Gastroesophageal sphincter (tissue), 4 donors: Measurements from ENCODE around the gene MAK. TPM values are rescaled to one million over a fixed set of nuclear protein-coding genes. Genes with fewer than 3 reads are reported as not detected.
"Not testable (repeated sequence)": the region's sequence is repeated elsewhere in the genome, so short reads cannot be mapped to it uniquely, and the experiment has no call there.

Experiments used
- ATAC-seq: fragments of 150-250 bp; one replicate; pipeline ENCODE4 v1.9.1; 2016; ENCODE audit warnings: mild to moderate bottlenecking, moderate library complexity
- H3K27ac ChIP-seq, 4 donors: fragments of 200-600 bp; sonication (generic) in 3 of 4; 1 replicate in 3 of 4; 2 replicates in 1 of 4; pipeline ENCODE4 v1.5.1; 2016 to 2019
- H3K27me3 ChIP-seq: fragments of 200-600 bp; sonication (generic); one replicate; pipeline ENCODE4 v1.5.1; 2019
- H3K36me3 ChIP-seq, 2 donors: fragments of 200-600 bp; sonication (generic); one replicate each; pipeline ENCODE4 v1.5.1; 2019; ENCODE audit warnings: control low read depth in 1 of 2
- H3K4me1 ChIP-seq, 3 donors: fragments of 200-600 bp; sonication (generic); 1 replicate in 2 of 3; 2 replicates in 1 of 3; pipeline ENCODE4 v1.5.1; 2016 to 2019; ENCODE audit warnings: control low read depth in 2 of 3
- H3K4me3 ChIP-seq, 2 donors: fragments of 200-600 bp; sonication (generic); one replicate each; pipeline ENCODE4 v1.5.1; 2019; ENCODE audit warnings: mild to moderate bottlenecking in 1 of 2, moderate library complexity in 1 of 2
- H3K9me3 ChIP-seq, 3 donors: fragments of 200-600 bp; sonication (generic); one replicate each; pipeline ENCODE4 v1.5.1; 2017 to 2019; ENCODE audit warnings: control low read depth in 2 of 3
- EP300 ChIP-seq: sonication (generic); formaldehyde crosslinking; IDR thresholded peaks from one replicate; pipeline ENCODE4 v1.6.1; 2017; ENCODE audit warnings: antibody characterized with exemption, mild to moderate bottlenecking
- POLR2A ChIP-seq, 2 donors: fragments of 450-650 bp; IDR thresholded peaks; one replicate each; pipeline ENCODE4 v1.6.1; 2017; ENCODE audit warnings: antibody characterized with exemption in 2 of 2, mild to moderate bottlenecking in 2 of 2, moderate library complexity in 1 of 2
- POLR2AphosphoS5 ChIP-seq: sonication (generic); formaldehyde crosslinking; IDR thresholded peaks from one replicate; pipeline ENCODE4 v1.6.1; 2017; ENCODE audit warnings: antibody characterized with exemption
- WGBS, 2 donors: methylation state at CpG; one replicate each; pipeline ENCODE4 v1.1.5; 2018; ENCODE audit warnings: low coverage in 1 of 2; 5-methylcytosine and 5-hydroxymethylcytosine counted together
- total RNA-seq, 4 donors: library from RNA; depleted of rRNA; stranded (reverse); fragments of >200 nt; gene quantifications; one replicate each; pipeline ENCODE4 v1.1.0, GENCODE V29; 2016
- TF ChIP-seq, protein P1 (sequence below), 4 experiments: fragments of 200-600 bp in 2 of 4; fragments of 450-650 bp in 2 of 4; sonication (generic) in 1 of 4; IDR thresholded peaks; one replicate each; pipeline ENCODE4 v1.5.1; 2017 to 2019; ENCODE audit warnings: antibody characterized with exemption in 4 of 4, mild to moderate bottlenecking in 2 of 4, moderate library complexity in 2 of 4

The MAK gene
- total RNA-seq, 4 donors from 2014 or later: 0.07 to 0.67 TPM; not detected in 2

DNA sequence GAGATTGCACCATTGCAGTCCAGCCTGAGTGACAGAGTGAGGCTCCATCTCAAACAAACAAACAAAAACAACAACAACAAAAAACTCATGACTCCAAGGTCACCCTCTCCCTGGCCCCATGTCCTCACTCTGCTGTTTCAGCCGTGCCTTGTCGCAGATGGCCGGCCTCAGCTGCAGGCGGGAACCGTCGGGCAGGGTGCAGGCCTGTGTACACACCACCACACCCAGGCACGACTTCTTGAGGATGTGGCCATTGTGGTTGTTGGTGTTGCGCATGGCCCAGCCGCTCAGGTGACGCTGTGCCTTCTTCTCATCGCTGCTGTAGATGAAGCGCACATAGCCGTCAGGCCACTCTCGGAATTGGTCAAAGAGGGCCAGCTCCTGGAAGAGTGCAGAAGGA, 38.7 kb upstream of the MAK start:
- Histone ChIP-seq H3K9me3 (no peaks in the 10 kb centered on the region), H3K4me3 (no peak overlapping the region), H3K36me3 (no peaks in the 10 kb centered on the region), H3K27ac (no peak overlapping the region), H3K4me1 (peaks cover 0 to 5% (median 0%) of the 10 kb centered on the region in 3 donors), H3K27me3 (peaks cover 25% of the 10 kb centered on the region)
- ATAC-seq: no peak
- WGBS, 2 donors: 90 to 92% methylated on average over 2 to 10 of the region's 14 CpGs
- TF ChIP-seq, protein P1, sequence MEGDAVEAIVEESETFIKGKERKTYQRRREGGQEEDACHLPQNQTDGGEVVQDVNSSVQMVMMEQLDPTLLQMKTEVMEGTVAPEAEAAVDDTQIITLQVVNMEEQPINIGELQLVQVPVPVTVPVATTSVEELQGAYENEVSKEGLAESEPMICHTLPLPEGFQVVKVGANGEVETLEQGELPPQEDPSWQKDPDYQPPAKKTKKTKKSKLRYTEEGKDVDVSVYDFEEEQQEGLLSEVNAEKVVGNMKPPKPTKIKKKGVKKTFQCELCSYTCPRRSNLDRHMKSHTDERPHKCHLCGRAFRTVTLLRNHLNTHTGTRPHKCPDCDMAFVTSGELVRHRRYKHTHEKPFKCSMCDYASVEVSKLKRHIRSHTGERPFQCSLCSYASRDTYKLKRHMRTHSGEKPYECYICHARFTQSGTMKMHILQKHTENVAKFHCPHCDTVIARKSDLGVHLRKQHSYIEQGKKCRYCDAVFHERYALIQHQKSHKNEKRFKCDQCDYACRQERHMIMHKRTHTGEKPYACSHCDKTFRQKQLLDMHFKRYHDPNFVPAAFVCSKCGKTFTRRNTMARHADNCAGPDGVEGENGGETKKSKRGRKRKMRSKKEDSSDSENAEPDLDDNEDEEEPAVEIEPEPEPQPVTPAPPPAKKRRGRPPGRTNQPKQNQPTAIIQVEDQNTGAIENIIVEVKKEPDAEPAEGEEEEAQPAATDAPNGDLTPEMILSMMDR (IDR thresholded peaks at IDR 0.05): no peak
- TF ChIP-seq EP300 (no peak), POLR2AphosphoS5 (no peak), POLR2A (IDR thresholded peaks at IDR 0.05) (no peak)

DNA sequence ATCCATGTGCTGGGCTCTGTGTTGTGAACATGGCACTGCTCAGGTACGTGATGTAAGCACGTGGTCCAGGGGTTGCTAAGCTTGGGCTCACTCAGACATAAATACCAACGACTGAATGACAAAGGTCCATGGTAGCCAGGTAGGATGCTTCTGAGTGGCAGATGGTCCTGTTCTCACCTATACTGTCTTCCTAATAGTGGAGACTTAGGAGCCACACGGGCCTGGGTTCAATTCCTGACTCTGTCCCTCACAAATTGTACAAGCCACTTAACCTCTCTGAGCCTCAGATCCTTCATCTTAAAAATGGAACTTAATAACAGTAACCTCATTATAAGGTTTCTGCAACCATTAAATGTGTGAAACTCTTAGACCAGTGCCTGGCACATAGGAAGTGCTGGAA, 36.7 kb upstream of the MAK start:
- H3K4me3 ChIP-seq: no peak overlapping the region
- ATAC-seq: no peak
- H3K9me3 ChIP-seq: no peaks in the 10 kb centered on the region
- no peak overlapping the region for H3K27ac ChIP-seq
- H3K27me3 ChIP-seq: peaks cover 5% of the 10 kb centered on the region
- H3K4me1 ChIP-seq: no peaks in the 10 kb centered on the region
- TF ChIP-seq POLR2AphosphoS5 (no peak), POLR2A (IDR thresholded peaks at IDR 0.05) (no peak), EP300 (no peak)
- TF ChIP-seq, protein P1 (IDR thresholded peaks at IDR 0.05): no peak
- 87 to 94% methylated on average over 3 to 4 of the region's 4 CpGs for WGBS, 2 donors
- no peaks in the 10 kb centered on the region for H3K36me3 ChIP-seq

DNA sequence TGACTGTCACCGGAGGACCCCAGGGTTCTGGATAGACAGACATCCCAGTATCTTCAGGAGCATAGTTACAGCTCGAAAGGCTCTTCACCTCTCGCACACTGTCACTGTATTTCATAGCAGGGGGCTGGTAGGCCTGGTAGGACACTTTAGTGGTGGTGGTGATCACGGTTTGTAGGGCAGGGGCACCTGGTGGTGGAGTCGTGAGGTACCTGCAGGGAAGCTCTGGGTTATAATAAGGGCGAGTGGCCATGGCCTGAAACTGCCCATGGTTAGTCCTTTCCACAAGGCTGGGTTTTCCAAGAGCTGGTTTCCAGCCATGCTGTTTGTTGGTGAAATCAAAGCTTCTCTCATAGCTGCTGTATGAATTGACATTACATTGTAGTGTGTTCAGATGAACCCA, 35.9 kb upstream of the MAK start:
- Histone ChIP-seq H3K4me1 (no peaks in the 10 kb centered on the region), H3K9me3 (no peaks in the 10 kb centered on the region), H3K36me3 (no peaks in the 10 kb centered on the region), H3K4me3 (no peak overlapping the region), H3K27ac (no peak overlapping the region), H3K27me3 (no peaks in the 10 kb centered on the region)
- no peak for TF ChIP-seq POLR2A (IDR thresholded peaks at IDR 0.05)
- TF ChIP-seq, protein P1 (IDR thresholded peaks at IDR 0.05): no peak
- TF ChIP-seq POLR2AphosphoS5: no peak
- TF ChIP-seq EP300: no peak
- no peak for ATAC-seq
- 83% methylated on average over 2 of the region's 6 CpGs; no CpG with 5 or more reads in 1 of the 2 donors for WGBS, 2 donors

DNA sequence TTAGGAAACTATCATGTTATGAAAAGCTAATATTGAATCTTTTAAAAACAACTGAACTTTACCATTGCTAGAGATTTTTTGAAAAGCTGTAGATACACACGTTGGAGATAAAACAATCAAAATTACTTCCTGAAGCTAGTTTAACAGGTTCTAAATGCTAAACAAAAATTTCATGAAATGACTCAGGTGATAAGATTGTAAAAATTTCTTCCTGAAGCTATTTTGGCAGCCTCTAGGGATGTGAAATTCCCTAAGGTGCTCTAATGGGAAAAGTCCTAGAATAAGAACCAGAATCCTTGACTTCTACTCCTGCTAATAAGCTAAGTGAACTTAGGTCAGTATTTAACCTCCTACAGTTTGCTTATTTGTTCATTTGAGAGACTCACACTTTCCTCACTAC, 35.0 kb upstream of the MAK start:
- Histone ChIP-seq H3K27me3 (no peaks in the 10 kb centered on the region), H3K9me3 (no peaks in the 10 kb centered on the region), H3K27ac (no peak overlapping the region), H3K4me3 (no peak overlapping the region), H3K36me3 (no peaks in the 10 kb centered on the region), H3K4me1 (no peaks in the 10 kb centered on the region)
- TF ChIP-seq POLR2A (IDR thresholded peaks at IDR 0.05) (no peak), POLR2AphosphoS5 (no peak), EP300 (no peak)
- TF ChIP-seq, protein P1 (IDR thresholded peaks at IDR 0.05): no peak
- 31 to 86% methylated on average over 1 of the region's 1 CpG for whole genome bisulfite sequencing, 2 donors
- ATAC-seq: no peak

DNA sequence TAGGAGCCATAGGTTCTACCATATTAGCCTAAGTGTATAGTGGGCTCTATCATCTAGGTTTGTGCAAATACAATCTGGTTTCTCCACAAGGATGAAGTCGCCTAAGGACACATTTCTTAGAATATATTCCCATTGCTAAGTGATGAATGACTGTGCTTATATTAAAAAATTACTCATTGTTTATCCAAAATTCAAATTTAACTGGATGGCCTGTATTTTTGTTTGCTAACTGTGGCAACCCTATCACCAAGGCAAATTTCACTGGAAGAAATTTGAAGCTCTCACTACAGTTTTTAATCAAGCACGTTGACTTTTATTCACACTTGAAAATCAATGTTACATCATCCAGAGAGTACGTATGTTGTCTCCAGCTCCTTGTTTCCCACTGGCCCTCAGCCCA, 29.6 kb upstream of the MAK start:
- ATAC-seq: no peak
- no peaks in the 10 kb centered on the region for H3K4me1 ChIP-seq
- 70 to 84% methylated on average over 3 of the region's 3 CpGs for WGBS, 2 donors
- no peaks in the 10 kb centered on the region for H3K27me3 ChIP-seq
- H3K9me3 ChIP-seq: no peaks in the 10 kb centered on the region
- no peaks in the 10 kb centered on the region for H3K36me3 ChIP-seq
- H3K27ac ChIP-seq: no peak overlapping the region
- no peak overlapping the region for H3K4me3 ChIP-seq
- no peak for TF ChIP-seq POLR2A (IDR thresholded peaks at IDR 0.05)
- TF ChIP-seq EP300: no peak
- TF ChIP-seq, protein P1 (IDR thresholded peaks at IDR 0.05): no peak
- no peak for TF ChIP-seq POLR2AphosphoS5

DNA sequence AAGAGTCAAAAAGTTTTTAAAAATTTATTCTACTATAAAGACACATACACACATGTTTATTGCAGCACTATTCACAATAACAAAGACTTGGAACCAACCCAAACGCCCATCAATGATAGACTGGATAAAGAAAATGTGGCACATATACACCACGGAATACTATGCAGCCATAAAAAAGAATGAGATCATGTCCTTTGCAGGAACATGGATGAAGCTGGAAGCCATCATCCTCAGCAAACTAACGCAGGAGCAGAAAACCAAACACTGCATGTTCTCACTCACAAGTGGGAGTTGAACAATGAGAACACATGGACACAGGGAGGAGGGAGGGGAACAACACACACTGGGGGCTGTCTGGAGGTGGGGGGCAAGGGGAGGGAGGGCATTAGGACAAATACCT, 28.4 kb upstream of the MAK start:
- WGBS, 2 donors: 90% methylated on average over 2 to 3 of the region's 3 CpGs
- not testable (repeated sequence) for H3K36me3 ChIP-seq, H3K4me3 ChIP-seq, H3K4me1 ChIP-seq, H3K27me3 ChIP-seq, H3K27ac ChIP-seq, ATAC-seq, H3K9me3 ChIP-seq

DNA sequence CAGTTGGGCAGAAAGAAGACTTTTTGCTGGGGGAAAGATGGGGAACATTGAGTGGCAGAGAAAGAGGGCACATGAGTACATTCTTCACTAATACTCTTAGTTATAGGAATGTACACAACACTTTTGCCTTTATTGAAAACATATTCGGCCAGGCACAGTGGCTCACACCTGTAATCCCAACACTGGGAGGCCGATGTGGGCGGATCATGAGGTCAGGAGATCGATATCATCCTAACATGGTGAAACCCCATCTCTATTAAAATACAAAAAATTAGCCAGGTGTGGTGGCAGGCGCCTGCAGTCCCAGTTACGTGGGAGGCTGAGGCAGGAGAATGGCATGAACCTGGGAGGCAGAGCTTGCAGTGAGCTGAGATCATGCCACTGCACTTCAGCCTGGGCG, 24.7 kb upstream of the MAK start:
- H3K4me3 ChIP-seq, H3K27ac ChIP-seq, ATAC-seq, H3K4me1 ChIP-seq, H3K27me3 ChIP-seq, H3K9me3 ChIP-seq, H3K36me3 ChIP-seq: not testable (repeated sequence)
- 89 to 100% methylated on average over 1 to 7 of the region's 7 CpGs for WGBS, 2 donors
